HG02840 (cell line): ENCODE measurements around the gene FNIP2.
A peak's percentile ranks its signal among the peaks of the same experiment; 100 is the strongest.
"Not testable (repeated sequence)": the region's sequence is repeated elsewhere in the genome, so short reads cannot be mapped to it uniquely, and the experiment has no call there.

Experiments used
- ATAC-seq: cut with Tn5 transposase; IDR thresholded peaks from one replicate; pipeline ENCODE4 v1.9.1; 2021; ENCODE audit warnings: mild to moderate bottlenecking, moderate library complexity, moderate number of reproducible peaks; ENCODE audit not compliant: unreplicated experiment, low FRiP score

The FNIP2 gene

GRCh38 chr4:158768555-158769174 is at the start of gene FNIP2:
Gene FNIP2, plus strand, starts transcription at chr4:158769026. Its CDS starts 187 bp downstream, at chr4:158769213.
- ATAC-seq: peak; percentile 76

DNA sequence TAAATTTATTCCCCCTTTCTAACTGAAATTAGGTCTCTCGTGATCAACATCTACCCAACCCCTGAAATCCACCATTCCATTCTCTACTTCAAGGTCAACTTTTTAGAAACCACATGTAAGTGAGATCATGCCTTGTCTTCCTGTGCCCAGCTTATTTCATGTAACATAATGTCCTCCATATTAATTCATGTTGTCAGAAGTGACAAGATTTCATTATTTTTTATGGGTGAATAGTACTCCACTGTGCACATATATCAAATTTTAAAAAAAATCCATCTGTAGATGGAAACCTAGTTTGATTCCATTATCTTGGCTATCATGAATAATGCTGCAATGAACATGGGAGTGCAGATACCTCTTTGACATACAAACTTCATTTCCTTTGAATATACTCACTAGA is 47.1 kb upstream of the FNIP2 start:
- ATAC-seq: no peak

DNA sequence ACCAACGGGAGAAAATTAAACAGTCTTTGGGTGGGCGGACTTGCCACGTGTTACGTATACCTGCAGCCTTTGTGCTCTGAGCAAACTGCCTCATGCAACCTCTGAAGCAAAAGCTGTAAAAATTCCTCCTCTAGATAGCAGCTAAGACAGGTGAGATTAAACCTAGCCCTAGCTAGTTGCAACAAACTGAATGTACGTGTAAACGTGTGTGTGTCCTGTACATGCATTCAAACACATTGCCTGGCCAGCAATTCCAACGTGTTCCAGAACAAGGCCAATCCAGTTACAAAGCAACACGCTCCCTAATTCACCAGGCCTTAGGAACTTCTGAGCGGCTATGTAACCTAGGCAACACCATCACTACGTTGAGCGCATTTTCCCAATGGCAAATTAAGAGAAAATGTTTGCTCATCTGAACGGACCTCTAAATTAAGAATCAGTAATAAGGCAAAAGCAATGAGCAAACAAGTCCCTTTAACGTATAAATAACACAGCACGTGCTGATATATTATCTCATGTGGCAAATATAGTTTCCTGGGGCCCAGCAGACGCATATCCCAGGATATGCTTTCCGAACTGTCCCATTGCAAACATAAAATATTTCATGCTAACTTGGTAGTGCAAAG is 46.4 kb upstream of the FNIP2 start:
- no peak for ATAC-seq

DNA sequence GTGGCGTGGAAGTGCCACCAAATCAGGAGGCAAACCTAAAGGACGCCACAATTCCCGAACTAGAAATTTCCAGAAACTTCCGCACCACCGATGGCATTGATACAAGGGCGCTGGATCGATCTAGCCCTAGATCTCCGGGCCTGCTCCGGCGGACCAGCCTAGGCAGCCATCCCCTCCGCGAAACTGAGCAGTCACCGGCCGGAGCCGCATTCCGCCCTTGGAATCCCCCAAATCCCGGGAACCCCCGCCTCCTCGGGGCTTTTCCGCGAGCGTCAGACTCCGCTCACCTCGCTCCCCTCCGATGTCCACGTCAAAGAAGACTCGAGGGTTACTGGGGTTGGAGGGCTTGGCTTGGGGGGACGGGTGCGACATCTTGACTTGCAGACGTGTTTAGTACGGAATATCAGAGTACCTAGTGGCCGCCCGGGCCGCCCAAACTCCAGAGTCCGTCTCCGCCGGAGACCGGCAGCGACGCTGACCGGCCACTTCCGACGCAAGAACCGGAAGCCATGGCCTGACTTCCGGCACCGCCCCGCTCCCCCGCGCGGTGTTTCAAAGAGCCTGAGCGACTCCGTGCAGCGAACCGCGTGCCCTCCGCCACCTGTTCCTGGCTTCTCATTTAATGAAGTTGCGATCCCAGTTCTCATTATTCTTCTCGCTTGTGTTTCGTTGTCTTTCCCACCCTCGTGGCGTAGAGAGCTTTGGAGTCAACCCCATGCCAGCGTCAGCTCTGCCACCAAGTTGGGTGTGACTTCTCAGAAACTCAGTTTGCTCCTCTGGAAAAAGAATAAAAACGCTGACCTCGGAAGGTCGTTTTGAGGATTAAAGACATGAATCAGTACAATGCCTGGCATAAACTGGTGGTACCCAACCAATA is 45.7 kb upstream of the FNIP2 start, which contains the start of gene PPID:
TSS of gene PPID (minus strand) at position 480 of the 877 bp plus-strand sequence. CDS start at position 372, 108 bp downstream.
- ATAC-seq: peak; percentile 95

DNA sequence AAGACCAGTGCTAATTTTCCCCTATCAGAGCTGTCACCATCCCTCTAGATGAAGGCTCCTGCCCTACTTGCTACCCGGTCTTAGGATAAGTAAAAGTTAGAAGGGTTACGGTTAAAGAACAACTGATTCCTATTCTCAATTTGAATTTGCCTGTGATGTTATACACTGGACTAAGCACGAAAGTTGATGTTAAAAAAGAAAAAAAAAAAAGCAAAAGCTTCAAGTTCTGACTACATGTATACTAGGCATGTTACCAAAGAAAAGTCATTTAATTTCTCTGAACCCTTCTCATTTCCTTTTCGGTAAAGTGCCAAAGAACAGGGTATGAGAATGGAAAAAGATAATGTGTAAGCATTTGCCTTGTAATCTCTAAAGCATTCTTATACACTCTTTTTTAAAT is 44.2 kb upstream of the FNIP2 start:
- ATAC-seq: no peak

GRCh38 chr4:158726633-158727032 is 42.2 kb upstream of the FNIP2 start:
- no peak for ATAC-seq

GRCh38 chr4:158728236-158728635 is 40.6 kb upstream of the FNIP2 start:
- no peak for ATAC-seq

DNA sequence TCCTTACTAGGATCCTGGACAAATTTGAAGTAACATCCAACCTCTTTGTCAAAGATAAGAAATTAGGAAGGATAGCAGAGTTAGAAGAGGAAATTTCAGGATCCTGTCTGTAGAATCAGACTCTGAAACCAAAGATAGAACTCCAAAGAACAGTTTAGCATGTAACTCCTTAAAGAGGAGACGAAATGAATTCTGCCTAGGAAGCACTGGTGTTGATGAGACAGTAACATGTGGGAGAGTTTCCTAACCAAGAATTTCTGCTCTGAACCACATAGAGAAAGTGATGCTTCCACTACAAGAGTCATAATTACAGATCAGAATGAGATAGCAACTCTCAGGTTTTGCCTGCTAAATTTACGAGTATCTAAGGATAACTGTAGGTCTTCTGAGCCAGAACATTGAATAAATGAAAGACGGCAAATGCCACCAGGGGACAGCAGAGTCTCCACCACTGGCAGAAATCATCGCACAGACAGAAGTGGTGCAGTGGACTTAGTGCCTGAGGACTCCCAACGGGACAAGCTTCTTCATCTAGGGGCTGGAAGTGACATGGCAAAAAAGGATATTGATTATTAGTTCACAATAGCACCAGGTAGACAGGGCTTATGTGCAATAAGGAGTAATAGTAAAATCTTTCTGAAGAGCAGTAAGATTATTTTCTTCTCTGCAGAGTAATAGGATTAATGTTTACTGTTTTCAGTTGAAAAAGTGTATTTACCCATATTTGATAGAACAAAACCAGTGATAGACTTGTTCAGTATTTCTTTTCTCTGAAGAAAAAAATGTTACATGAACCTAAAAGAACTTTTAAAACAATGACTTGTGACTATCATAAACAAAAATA is 38.9 kb upstream of the FNIP2 start:
- ATAC-seq: peak; percentile 70

DNA sequence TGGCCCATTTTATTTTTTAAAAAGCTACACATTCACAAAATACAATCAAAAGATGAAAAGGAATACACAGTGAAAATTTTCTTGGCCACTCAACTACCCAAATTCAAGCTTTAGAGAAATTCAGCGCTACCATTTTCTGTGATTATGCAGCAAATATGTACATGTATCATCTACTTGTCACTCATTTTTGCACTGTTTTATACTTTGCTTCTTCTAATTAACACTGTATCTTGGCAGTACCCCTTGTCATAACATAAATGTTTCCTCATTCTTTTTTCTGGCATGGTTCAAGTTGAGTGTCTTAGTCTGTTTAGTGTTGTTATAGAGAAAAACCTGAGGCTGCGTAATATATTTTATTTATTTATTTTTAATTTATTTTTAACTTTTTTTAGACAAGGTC is 30.0 kb upstream of the FNIP2 start:
- no peak for ATAC-seq

DNA sequence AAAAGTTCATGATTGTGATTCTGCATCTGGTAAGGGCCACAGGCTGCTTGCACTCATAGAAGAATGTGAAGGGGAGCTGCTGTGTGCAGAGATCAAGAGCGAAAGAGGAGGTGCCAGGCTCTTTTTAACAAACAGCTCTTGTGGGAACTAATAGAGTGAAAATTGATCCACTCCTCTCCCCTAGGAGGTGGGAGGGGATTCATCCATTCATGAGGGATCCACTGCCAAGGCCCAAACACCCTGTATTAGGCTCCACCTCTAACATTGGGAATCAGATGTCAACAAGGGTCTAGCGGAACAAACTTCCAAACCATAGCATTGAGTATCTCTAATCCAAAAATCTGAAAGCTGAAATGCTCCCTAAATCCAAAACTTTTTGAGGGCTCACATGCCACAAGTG is 29.2 kb upstream of the FNIP2 start:
- no peak for ATAC-seq

DNA sequence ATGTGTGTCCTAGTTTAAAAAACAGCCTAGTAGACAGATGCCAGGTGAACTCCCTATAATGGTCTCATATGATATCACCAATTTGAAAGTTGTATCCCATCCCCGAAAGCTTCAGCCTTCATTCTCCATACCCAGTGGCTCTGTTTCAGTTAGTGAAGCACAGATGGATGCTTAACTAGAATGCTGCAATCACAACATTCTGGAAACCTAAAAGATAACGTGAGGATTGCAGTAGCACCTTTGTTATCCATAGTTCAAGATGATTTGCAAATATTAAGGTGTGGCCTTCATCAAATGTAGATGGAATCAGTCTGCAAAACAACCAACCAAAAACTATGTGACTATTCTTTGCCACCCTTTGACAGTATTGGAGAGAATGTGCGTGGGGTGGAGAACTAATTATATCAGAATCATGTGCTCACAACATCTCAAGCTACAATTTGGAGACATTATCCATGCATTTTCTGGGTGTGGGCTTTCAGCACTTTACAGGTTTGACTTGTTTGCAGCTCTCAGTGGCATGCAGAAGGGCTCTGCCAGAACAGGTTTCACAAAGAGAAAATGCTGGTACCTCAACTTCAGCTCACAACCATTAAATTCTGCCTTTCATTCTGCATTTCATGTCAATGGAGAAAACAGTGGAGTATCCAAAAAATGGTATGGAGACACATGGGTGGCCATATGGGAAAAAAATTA is 27.4 kb upstream of the FNIP2 start:
- ATAC-seq: no peak

GRCh38 chr4:158746537-158746936 is 22.3 kb upstream of the FNIP2 start:
- ATAC-seq: not testable (repeated sequence)

DNA sequence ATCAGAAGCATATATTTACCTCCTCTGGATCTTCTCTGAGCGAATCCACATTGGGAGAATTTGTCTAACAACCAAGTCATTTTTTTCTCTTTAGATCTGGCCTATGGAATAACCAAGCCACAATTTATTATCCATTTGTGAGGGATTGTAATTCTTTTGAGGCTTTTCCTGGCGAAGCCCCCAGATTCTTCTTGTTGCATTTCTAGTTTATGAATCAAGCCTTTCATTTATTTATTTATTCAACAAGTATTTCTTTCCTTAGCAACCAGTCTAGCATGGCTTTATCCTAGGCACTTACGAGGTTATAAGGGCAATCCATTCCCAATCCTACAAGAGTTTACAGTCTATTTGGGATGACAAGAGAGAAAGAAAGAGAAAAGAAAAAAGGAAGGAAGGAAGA is 18.4 kb upstream of the FNIP2 start:
- ATAC-seq: no peak

- no peak for ATAC-seq
These were observed 14.2 kb upstream of the FNIP2 start for GRCh38 chr4:158754385-158755180.

GRCh38 chr4:158755819-158756218 is 13.0 kb upstream of the FNIP2 start:
- ATAC-seq: not testable (repeated sequence)

DNA sequence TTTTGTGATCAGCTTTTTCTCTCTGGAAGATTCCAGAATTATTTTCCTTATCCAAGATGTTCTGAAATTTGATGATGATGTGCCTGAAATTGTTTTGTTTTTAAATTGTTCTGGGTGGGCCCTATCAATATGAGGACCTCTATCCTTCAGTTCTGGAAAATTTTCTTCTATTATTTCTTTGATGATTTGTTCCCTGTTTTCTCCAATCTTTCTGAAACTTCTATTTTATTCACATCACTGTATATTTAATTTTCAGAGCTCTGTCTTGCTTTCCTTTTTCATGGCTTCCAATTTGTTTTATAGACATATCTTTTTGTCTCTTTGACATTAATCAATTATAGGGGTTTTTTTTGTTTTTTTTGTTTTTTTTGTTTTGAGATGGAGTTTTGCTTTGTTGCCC is 12.2 kb upstream of the FNIP2 start:
- ATAC-seq: no peak

GRCh38 chr4:158758142-158758541 is 10.7 kb upstream of the FNIP2 start:
- ATAC-seq: no peak

DNA sequence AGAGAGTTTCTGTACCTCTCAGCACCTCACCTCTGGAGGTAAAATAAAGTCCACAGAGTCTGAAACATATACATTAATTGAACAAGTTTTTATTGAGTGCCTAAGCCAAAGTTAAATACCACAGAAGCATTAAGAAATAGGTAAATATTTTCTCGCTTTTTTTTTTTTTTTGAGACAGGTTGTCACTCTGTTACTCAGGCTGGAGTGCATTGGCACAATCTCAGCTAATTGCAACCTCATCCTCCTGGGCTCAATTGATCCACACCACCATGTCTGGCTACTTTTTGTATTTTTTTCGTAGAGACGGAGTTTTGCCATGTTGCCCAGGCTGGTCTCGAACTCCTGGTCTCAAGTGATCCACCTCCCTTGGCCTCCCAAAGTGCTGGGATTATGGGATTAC is 10.1 kb upstream of the FNIP2 start:
- no peak for ATAC-seq

DNA sequence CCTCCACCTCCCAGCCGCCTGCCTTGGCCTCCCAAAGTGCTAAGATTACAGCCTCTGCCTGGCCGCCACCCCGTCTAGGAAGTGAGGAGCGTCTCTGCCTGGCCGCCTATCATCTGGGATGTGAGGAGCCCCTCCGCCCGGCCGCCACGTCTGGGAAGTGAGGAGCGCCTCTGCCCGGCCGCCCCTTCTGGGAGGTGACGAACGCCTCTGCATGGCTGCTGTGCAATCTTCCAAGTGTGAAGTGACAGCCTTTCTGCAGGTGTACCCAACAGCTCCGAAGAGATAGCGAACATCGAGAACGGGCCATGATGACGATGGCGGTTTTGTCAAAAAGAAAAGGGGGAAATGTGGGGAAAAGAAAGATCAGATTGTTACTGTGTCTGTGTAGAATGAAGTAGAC is 9.3 kb upstream of the FNIP2 start:
- ATAC-seq: not testable (repeated sequence)
